Measurements from ENCODE around the gene PRKG1.

PRKG1 gene

DNA sequence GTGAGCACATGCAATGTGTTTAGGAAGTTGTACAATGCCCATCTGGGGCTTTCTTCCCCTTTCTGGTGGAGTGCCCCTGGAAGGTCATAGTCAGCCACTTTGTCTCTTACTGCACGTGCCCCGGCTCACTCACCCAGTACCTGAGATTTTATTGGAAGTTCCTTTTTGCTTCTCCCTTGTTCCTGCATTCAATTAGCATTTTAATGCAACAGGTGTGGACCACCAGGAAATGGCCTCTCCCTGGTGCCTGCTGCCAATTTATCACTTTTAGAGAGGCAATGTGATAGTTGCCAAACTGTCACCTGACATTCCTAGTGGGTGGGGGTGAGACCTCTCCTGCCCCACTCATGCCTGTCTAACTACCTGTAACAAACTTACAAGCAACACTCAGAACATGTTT, 946.4 kb downstream of the PRKG1 start:
- H3K27ac ChIP-seq: no peak overlapping the region
- CTCF ChIA-PET: no interaction called here
- TF ChIP-seq, protein P1, sequence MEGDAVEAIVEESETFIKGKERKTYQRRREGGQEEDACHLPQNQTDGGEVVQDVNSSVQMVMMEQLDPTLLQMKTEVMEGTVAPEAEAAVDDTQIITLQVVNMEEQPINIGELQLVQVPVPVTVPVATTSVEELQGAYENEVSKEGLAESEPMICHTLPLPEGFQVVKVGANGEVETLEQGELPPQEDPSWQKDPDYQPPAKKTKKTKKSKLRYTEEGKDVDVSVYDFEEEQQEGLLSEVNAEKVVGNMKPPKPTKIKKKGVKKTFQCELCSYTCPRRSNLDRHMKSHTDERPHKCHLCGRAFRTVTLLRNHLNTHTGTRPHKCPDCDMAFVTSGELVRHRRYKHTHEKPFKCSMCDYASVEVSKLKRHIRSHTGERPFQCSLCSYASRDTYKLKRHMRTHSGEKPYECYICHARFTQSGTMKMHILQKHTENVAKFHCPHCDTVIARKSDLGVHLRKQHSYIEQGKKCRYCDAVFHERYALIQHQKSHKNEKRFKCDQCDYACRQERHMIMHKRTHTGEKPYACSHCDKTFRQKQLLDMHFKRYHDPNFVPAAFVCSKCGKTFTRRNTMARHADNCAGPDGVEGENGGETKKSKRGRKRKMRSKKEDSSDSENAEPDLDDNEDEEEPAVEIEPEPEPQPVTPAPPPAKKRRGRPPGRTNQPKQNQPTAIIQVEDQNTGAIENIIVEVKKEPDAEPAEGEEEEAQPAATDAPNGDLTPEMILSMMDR (conservative IDR thresholded peaks at IDR 0.05; ENCODE audit: low read depth): no peak
- no peak for DNase-seq (ENCODE audit: low spot score)
- POLR2A ChIA-PET (ENCODE audit: low non-redundant PET): no interaction called here

DNA sequence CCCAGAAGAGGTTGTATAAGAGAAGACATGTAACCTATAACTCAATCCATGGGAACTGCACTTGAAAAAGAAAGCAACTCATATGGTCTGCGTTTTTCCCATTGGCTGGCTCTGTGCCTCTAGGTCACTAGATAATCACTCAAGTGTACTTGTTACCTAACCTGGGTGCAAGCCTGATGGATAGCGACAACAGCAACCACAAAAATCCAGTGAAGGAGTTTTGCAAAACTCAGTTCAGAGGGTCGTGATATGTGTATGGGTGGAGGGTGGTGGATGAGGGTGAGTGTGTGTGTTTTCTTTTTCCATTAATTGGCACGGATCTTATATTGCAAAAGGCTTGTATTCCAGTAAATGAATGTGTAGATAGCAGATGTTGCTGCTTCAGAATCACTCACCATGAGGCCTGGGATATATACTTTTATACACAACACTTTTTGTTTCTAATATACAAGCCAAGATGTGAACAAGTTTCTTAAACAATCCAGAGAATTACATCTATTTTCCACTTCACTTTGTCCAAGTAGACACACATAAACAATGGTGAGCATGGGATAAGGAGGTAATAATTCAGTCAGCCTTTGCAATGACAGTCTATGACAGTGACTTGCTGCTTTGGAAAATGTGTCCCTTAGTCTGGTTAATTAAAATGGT, 952.9 kb downstream of the PRKG1 start:
- ChIA-PET POLR2A (ENCODE audit: low non-redundant PET) (no interaction called here), CTCF (no interaction called here)
- DNase-seq (ENCODE audit: low spot score): no peak
- TF ChIP-seq, protein P1 (conservative IDR thresholded peaks at IDR 0.05; ENCODE audit: low read depth): no peak
- H3K27ac ChIP-seq: no peak overlapping the region

DNA sequence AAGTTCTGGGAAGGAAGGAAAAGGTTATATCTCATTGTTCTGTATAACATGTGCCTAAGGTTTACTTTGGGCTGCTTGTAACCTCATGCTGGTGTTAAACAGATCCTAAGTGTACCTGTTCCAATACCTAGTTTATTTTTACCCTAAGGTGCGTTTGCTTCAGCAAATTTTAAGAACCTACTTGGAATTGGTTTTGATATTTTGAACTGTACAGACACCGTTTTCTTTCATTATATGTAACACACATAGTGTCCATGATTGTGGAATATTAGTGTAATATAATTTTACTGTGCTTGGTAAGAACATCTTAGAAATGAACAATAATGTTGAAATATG, 954.2 kb downstream of the PRKG1 start:
- CTCF ChIA-PET: no interaction called here
- POLR2A ChIA-PET (ENCODE audit: low non-redundant PET): no interaction called here
- no peak overlapping the region for H3K27ac ChIP-seq
- TF ChIP-seq, protein P1 (conservative IDR thresholded peaks at IDR 0.05; ENCODE audit: low read depth): no peak
- no peak for DNase-seq (ENCODE audit: low spot score)

DNA sequence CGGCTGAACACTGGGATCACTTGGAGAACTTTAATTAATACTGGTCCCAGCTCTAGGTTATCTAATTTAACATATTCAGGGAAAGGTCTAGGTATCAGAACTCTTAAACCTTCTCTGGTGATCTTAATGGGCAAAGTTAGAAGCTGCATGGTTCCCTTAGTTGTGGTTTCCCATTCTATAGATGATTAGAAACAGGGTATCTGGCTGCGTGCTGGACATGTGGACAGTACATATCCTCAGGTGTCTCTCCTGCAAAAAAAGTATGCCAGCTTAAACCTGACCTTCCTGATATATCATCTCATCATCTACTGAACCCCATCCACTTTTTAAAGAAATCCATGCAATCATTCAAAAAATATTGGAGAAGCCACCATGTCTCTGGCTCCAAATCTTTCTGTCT, 955.3 kb downstream of the PRKG1 start:
- ChIA-PET POLR2A (ENCODE audit: low non-redundant PET) (no interaction called here), CTCF (no interaction called here)
- no peak for DNase-seq (ENCODE audit: low spot score)
- TF ChIP-seq, protein P1 (conservative IDR thresholded peaks at IDR 0.05; ENCODE audit: low read depth): no peak
- H3K27ac ChIP-seq: no peak overlapping the region

DNA sequence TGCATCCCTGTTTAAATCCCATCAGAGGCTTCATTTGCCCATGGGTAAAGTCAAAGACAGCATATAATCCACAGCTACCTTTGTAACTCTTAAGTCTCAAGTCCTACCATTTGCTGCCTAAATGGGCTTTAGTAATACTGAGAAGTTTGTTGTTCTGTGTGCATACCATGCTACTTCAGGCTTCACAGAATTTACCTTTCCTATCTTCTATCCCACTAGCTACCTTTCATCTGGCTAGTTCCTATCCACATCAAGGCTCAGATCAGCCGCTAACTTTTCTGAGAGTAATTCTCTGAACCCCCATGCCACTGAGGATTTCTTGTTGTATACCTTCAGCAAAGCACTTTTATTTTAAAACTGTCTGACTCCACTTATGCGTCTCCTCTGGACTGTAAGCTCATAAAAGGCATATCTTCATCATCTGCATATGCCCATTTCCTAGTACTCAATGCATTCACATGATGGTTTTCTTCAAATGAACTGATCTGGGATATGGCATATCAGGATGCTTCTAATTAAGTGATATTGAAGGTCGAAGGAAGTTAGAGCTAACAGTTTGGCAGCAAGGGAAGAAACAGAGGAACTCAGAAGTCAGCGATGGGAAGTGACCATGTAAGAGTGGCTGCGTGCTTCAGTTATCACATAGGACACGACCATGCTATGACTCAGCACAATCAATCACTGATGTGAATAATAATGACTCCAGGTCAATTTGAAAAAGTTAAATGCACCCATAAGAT, 955.9 kb downstream of the PRKG1 start:
- no peak overlapping the region for H3K27ac ChIP-seq
- CTCF ChIA-PET: no interaction called here
- POLR2A ChIA-PET (ENCODE audit: low non-redundant PET): no interaction called here
- no peak for DNase-seq (ENCODE audit: low spot score)
- TF ChIP-seq, protein P1 (conservative IDR thresholded peaks at IDR 0.05; ENCODE audit: low read depth): no peak

DNA sequence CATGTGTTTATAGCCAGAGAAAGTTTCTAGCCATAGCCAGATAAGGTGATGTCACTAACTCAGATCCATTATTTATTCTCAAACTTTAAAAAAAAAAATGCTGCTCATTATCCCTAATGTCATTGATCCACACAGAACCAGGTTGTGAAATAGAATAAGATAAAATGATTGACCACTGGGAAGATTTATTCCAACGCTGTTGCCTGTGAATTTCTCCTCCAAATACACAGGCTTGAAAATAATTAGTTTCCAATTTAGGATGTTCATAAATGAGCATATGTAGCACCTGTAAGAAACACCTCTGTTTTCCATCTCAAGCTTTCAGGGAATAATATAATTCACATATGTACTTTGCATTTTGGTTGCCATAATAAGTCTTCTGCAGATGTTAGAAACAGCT, 956.7 kb downstream of the PRKG1 start:
- ChIA-PET POLR2A (ENCODE audit: low non-redundant PET) (no interaction called here), CTCF (no interaction called here)
- no peak overlapping the region for H3K27ac ChIP-seq
- no peak for DNase-seq (ENCODE audit: low spot score)
- TF ChIP-seq, protein P1 (conservative IDR thresholded peaks at IDR 0.05; ENCODE audit: low read depth): no peak
